Measurements from ENCODE around the gene SASH1. TPM values are rescaled to one million over a fixed set of nuclear protein-coding genes. Genes with fewer than 3 reads are reported as not detected.

Gene SASH1
- total and polyA plus RNA-seq, 9 of the 15 experiments (the other 6 are each of a cell fraction or from before 2014, with no cell fraction given), result 0.35 to 3.5 (median 1.6) TPM

- TF ChIP-seq, protein P1, sequence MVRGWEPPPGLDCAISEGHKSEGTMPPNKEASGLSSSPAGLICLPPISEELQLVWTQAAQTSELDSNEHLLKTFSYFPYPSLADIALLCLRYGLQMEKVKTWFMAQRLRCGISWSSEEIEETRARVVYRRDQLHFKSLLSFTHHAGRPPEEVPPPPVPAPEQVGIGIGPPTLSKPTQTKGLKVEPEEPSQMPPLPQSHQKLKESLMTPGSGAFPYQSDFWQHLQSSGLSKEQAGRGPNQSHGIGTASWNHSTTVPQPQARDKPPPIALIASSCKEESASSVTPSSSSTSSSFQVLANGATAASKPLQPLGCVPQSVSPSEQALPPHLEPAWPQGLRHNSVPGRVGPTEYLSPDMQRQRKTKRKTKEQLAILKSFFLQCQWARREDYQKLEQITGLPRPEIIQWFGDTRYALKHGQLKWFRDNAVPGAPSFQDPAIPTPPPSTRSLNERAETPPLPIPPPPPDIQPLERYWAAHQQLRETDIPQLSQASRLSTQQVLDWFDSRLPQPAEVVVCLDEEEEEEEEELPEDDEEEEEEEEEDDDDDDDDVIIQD (CRISPR knock-in tag; IDR thresholded peaks at IDR 0.05), result no peak
- no peak for TF ChIP-seq RBM14 (IDR thresholded peaks at IDR 0.05; ENCODE audit: borderline replicate concordance, insufficient read depth, low read depth, low read length)
- no peak for TF ChIP-seq KAT2B (IDR thresholded peaks at IDR 0.05; ENCODE audit: low read depth, low read length)
- TF ChIP-seq TAF7 (tag; IDR thresholded peaks at IDR 0.05), result no peak; the same call in 1 of the 2 replicates
- no peak for TF ChIP-seq HLTF (IDR thresholded peaks at IDR 0.05)
- no peak for TF ChIP-seq TARDBP (IDR thresholded peaks at IDR 0.05)
- no peak for TF ChIP-seq KDM4B (IDR thresholded peaks at IDR 0.05; ENCODE audit: borderline replicate concordance in 2 of 2, low read depth in 1 of 2)
- TF ChIP-seq E2F1 (CRISPR knock-in tag; IDR thresholded peaks at IDR 0.05), result no peak
- TF ChIP-seq CEBPG (CRISPR knock-in tag; IDR thresholded peaks at IDR 0.05), result no peak
- no peak for TF ChIP-seq CEBPG (tag; conservative IDR thresholded peaks at IDR 0.05 in 1 of 2, IDR thresholded peaks at IDR 0.05 in 1 of 2)
- TF ChIP-seq ZKSCAN8 (CRISPR knock-in tag; IDR thresholded peaks at IDR 0.05), result peak; percentile 28; the same call in 1 of the 2 replicates
- no peak for TF ChIP-seq TRIM25 (IDR thresholded peaks at IDR 0.05; ENCODE audit: borderline replicate concordance)
- no peak for TF ChIP-seq POLR3A (IDR thresholded peaks at IDR 0.05; ENCODE audit: borderline replicate concordance, extremely low read depth, insufficient read depth, insufficient read length)
- no peak for TF ChIP-seq CHAMP1 (IDR thresholded peaks at IDR 0.05)
- no peak for TF ChIP-seq ZNF449 (CRISPR knock-in tag; IDR thresholded peaks at IDR 0.05)
- no peak for TF ChIP-seq TCF7L2 (IDR thresholded peaks at IDR 0.05; ENCODE audit: low read depth, low read length)
- TF ChIP-seq, protein P2, sequence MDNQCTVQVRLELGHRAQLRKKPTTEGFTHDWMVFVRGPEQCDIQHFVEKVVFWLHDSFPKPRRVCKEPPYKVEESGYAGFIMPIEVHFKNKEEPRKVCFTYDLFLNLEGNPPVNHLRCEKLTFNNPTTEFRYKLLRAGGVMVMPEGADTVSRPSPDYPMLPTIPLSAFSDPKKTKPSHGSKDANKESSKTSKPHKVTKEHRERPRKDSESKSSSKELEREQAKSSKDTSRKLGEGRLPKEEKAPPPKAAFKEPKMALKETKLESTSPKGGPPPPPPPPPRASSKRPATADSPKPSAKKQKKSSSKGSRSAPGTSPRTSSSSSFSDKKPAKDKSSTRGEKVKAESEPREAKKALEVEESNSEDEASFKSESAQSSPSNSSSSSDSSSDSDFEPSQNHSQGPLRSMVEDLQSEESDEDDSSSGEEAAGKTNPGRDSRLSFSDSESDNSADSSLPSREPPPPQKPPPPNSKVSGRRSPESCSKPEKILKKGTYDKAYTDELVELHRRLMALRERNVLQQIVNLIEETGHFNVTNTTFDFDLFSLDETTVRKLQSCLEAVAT (IDR thresholded peaks at IDR 0.05), result no peak
These were observed 187.8 kb downstream of the SASH1 start (continued) for GRCh38 chr6:148530394-148530953.
